ENCODE data around the gene PMPCA. TPM values are rescaled to one million over a fixed set of nuclear protein-coding genes. Genes with fewer than 3 reads are reported as not detected.

The PMPCA gene
- total and polyA plus RNA-seq, 2 donors (not counting 3 experiments of a cell fraction or from before 2014, with no cell fraction given): 69.0 to 75.3 TPM

GRCh38 chr9:136379891-136380290 lies 30.6 kb upstream of the PMPCA start:
- Histone ChIP-seq H3K4me3 (replicated peaks in 1 of 3; ENCODE audit: insufficient read depth in 1 of 3, low read depth in 1 of 3, low read length in 3 of 3) (no peak overlapping the region), H3K4me1 (ENCODE audit: control insufficient read depth, extremely low read depth, insufficient read depth, low read length) (no peaks in the 10 kb centered on the region), H3K27me3 (ENCODE audit: control insufficient read depth in 2 of 2, insufficient read depth in 2 of 2, low read length in 2 of 2) (no peaks in the 10 kb centered on the region), H3K9ac (replicated peaks; ENCODE audit: extremely low read depth, insufficient read depth, low read length) (no peak overlapping the region), H3K27ac (ENCODE audit: insufficient read depth, low read depth, low read length) (no peak overlapping the region), H3K36me3 (ENCODE audit: control insufficient read depth in 2 of 2, extremely low read depth in 1 of 2, insufficient read depth in 2 of 2, low read length in 2 of 2) (peaks cover 4 to 51% of the 10 kb centered on the region in 2 experiments), H3K9me3 (replicated peaks; ENCODE audit: control insufficient read depth, insufficient read depth, low read length) (no peaks in the 10 kb centered on the region), H3K79me2 (ENCODE audit: control insufficient read depth, insufficient read depth, low read length) (no peaks in the 10 kb centered on the region), H3K4me2 (ENCODE audit: insufficient read depth, low read length) (no peak overlapping the region), H4K20me1 (replicated peaks; ENCODE audit: control insufficient read depth, extremely low read depth, insufficient read depth, low read length) (no peaks in the 10 kb centered on the region), H3K9me1 (replicated peaks; ENCODE audit: control insufficient read depth, extremely low read depth, insufficient read depth, low read length) (no peaks in the 10 kb centered on the region), H2AFZ (ENCODE audit: low read depth, low read length) (no peak overlapping the region)
- DNase-seq (ENCODE audit: low read depth, low spot score): no peak
- CTCF ChIA-PET: interaction anchor here (1.1 to 1.3 kb wide), 3 partner anchors 9 to 21 kb away, joined by 3 to 4 read pairs (median 4); no protein-coding TSS in a partner anchor
- dilution Hi-C loops (cut with MboI; ENCODE audit: extremely low pct_ligation_motif_present, low sequenced_read_pairs) (no loop called here), intact Hi-C loops (cut with micrococcal nuclease) (no loop called here)
- no TSS peak for BruUV-seq (replicated peaks)
- TF ChIP-seq POLR2AphosphoS5 (IDR thresholded peaks at IDR 0.05; ENCODE audit: insufficient read depth, low read depth, low read length) (no peak), CTCF (IDR thresholded peaks at IDR 0.05; ENCODE audit: extremely low read depth in 1 of 2, insufficient read depth in 1 of 2, low read depth in 1 of 2, low read length in 2 of 2) (no peak), POLR2A (IDR thresholded peaks at IDR 0.05; ENCODE audit: low read depth, low read length) (no peak), GATA2 (IDR thresholded peaks at IDR 0.05; ENCODE audit: insufficient read depth, insufficient read length, low read depth, low read length) (no peak), EZH2 (IDR thresholded peaks at IDR 0.05; ENCODE audit: borderline replicate concordance, low read depth, low read length, severe bottlenecking) (no peak), MAX (IDR thresholded peaks at IDR 0.05; ENCODE audit: insufficient read depth, insufficient read length) (no peak), MYC (IDR thresholded peaks at IDR 0.05; ENCODE audit: low read depth, low read length) (no peak), FOS (IDR thresholded peaks at IDR 0.05; ENCODE audit: borderline replicate concordance, insufficient read depth, low read length) (no peak), JUN (IDR thresholded peaks at IDR 0.05; ENCODE audit: borderline replicate concordance, insufficient read depth, insufficient read length, low read depth) (no peak)
- POLR2A ChIA-PET: no interaction called here
- no peak for FAIRE-seq

Data from endothelial cell of umbilical vein (primary cell).